GM18951 (cell line): ENCODE data around the gene MOV10L1.

Experiments used
- POLR2A ChIP-seq: IDR thresholded peaks from 4 replicates; pipeline ENCODE4 v1.6.1; 2011; ENCODE audit warnings: mild to moderate bottlenecking; ENCODE audit not compliant: insufficient read length, insufficient read depth; ENCODE audit errors: extremely low read depth
- in situ Hi-C: fragments of 300-500 bp; cut with MboI; formaldehyde crosslinking; loops from one replicate; pipeline ENCODE4 v1.12.0; 2022; ENCODE audit warnings: low sequenced_read_pairs, mixed read lengths, inconsistent platforms; ENCODE audit not compliant: unreplicated experiment

Gene MOV10L1

GRCh38 chr22:50148991-50149721 lies 59.4 kb downstream of the MOV10L1 start:
- TF ChIP-seq POLR2A, result no peak
- in situ Hi-C loops, result loop anchor here (5.0 kb wide), 1 partner anchor 58 kb away; no protein-coding TSS in a partner anchor

- in situ Hi-C loops, result no loop called here
- no peak for TF ChIP-seq POLR2A
Measured at GRCh38 chr22:50150161-50151129, 60.6 kb downstream of the MOV10L1 start.

- in situ Hi-C loops, result no loop called here
- no peak for TF ChIP-seq POLR2A
Measured at GRCh38 chr22:50151571-50152537, 62.0 kb downstream of the MOV10L1 start.

GRCh38 chr22:50153056-50153755 lies 63.4 kb downstream of the MOV10L1 start:
- in situ Hi-C loops, result no loop called here
- no peak for TF ChIP-seq POLR2A

GRCh38 chr22:50153756-50154140 lies 63.9 kb downstream of the MOV10L1 start:
- in situ Hi-C loops, result no loop called here
- TF ChIP-seq POLR2A, result no peak

- in situ Hi-C loops, result no loop called here
- TF ChIP-seq POLR2A, result no peak
Measured at GRCh38 chr22:50157709-50158375, 68.0 kb downstream of the MOV10L1 start.

GRCh38 chr22:50160947-50161346 lies 71.1 kb downstream of the MOV10L1 start:
- in situ Hi-C loops, result no loop called here
- no peak for TF ChIP-seq POLR2A

GRCh38 chr22:50161508-50162390 lies 71.9 kb downstream of the MOV10L1 start:
- in situ Hi-C loops, result no loop called here

GRCh38 chr22:50162391-50162956 lies 72.7 kb downstream of the MOV10L1 start:
- no peak for TF ChIP-seq POLR2A
- in situ Hi-C loops, result no loop called here

More at GRCh38 chr22:50161508-50162390, 71.9 kb downstream of the MOV10L1 start:
- no peak for TF ChIP-seq POLR2A

- in situ Hi-C loops, result no loop called here
- no peak for TF ChIP-seq POLR2A
Measured at GRCh38 chr22:50165436-50166123, 75.8 kb downstream of the MOV10L1 start.
